MG63 (cell line): ENCODE results near the gene PERM1. TPM values are rescaled to one million over a fixed set of nuclear protein-coding genes. Genes with fewer than 3 reads are reported as not detected.

Experiments
- DNase-seq: peaks from one replicate; pipeline ENCODE4 v3.0.0-alpha.2; 2020
- H3K27me3 ChIP-seq: fragments of 250-450 bp; sonication (Bioruptor Pico); 2 replicates; pipeline ENCODE4 v1.5.1; 2020; ENCODE audit warnings: mild to moderate bottlenecking, moderate library complexity
- H3K36me3 ChIP-seq: fragments of 250-450 bp; sonication (Bioruptor Pico); 2 replicates; pipeline ENCODE4 v1.5.1; 2020; ENCODE audit warnings: mild to moderate bottlenecking, moderate library complexity
- H3K4me3 ChIP-seq: fragments of 250-450 bp; sonication (Bioruptor Pico); 2 replicates; pipeline ENCODE4 v1.5.1; 2020; ENCODE audit warnings: mild to moderate bottlenecking, moderate library complexity
- H3K9me3 ChIP-seq: fragments of 250-450 bp; sonication (Bioruptor Pico); 2 replicates; pipeline ENCODE4 v1.5.1; 2020; ENCODE audit warnings: mild to moderate bottlenecking, moderate library complexity
- total RNA-seq: library from RNA; depleted of rRNA; stranded (reverse); fragments of >200 nt; shearing (Covaris generic); gene quantifications from 2 replicates; pipeline ENCODE4 v1.2.3, GENCODE V29; 2014; ENCODE audit warnings: low replicate concordance; rRNA removed

The PERM1 gene
- total RNA-seq, 1 experiment from 2014 or later: 0.13 TPM

- H3K9me3 ChIP-seq: no peaks in the 10 kb centered on the region
- no peak for DNase-seq
- peaks cover 4% of the 10 kb centered on the region for H3K36me3 ChIP-seq
- no peaks in the 10 kb centered on the region for H3K27me3 ChIP-seq
- H3K4me3 ChIP-seq: no peak overlapping the region
Observed at GRCh38 chr1:927748-928147, 54.1 kb downstream of the PERM1 start.

- H3K4me3 ChIP-seq: no peak overlapping the region
- H3K9me3 ChIP-seq: no peaks in the 10 kb centered on the region
- H3K27me3 ChIP-seq: no peaks in the 10 kb centered on the region
- H3K36me3 ChIP-seq: peaks cover 4% of the 10 kb centered on the region
- no peak for DNase-seq
Observed at GRCh38 chr1:927234-927633, 54.7 kb downstream of the PERM1 start.

- no peaks in the 10 kb centered on the region for H3K27me3 ChIP-seq
- H3K4me3 ChIP-seq: peak overlapping the region; percentile 71
- peaks cover 2% of the 10 kb centered on the region for H3K36me3 ChIP-seq
- peak; percentile 75 for DNase-seq
- H3K9me3 ChIP-seq: no peaks in the 10 kb centered on the region
Observed at GRCh38 chr1:925561-926421, 56.1 kb downstream of the PERM1 start.

Other genes with a start within 250 kb of the PERM1 start
- 32.7 and 43.5 TPM in 2 replicates for gene SAMD11, start 58.2 kb downstream of the PERM1 start, total RNA-seq
- 176 and 277 TPM in 2 replicates for gene NOC2L, start 22.8 kb downstream of the PERM1 start, total RNA-seq
- gene KLHL17, start 21.5 kb downstream of the PERM1 start, total RNA-seq: 6.7 and 14.7 TPM in 2 replicates
- gene PLEKHN1, start 15.6 kb downstream of the PERM1 start, total RNA-seq: 0.56 TPM in 1 of 2 replicates, not detected in the other
- 17.6 and 25.5 TPM in 2 replicates for gene HES4, start 18.0 kb upstream of the PERM1 start, total RNA-seq
- gene ISG15, start 31.4 kb upstream of the PERM1 start, total RNA-seq: 68.0 and 98.4 TPM in 2 replicates
- gene AGRN, start 38.0 kb upstream of the PERM1 start, total RNA-seq: 38.0 and 70.2 TPM in 2 replicates
- gene RNF223, start 92.2 kb upstream of the PERM1 start, total RNA-seq: not detected in 2 replicates
- gene C1orf159, start 134.0 kb upstream of the PERM1 start, total RNA-seq: 7.3 and 18.2 TPM in 2 replicates
- not detected in 2 replicates for gene TTLL10, start 191.8 kb upstream of the PERM1 start, total RNA-seq
- gene TNFRSF18, start 224.5 kb upstream of the PERM1 start, total RNA-seq: not detected in 2 replicates
- not detected in 2 replicates for gene TNFRSF4, start 232.1 kb upstream of the PERM1 start, total RNA-seq
- gene SDF4, start 249.9 kb upstream of the PERM1 start, total RNA-seq: 93.0 and 126 TPM in 2 replicates